ENCODE measurements around the gene ANKRD62. TPM values are rescaled to one million over a fixed set of nuclear protein-coding genes. Genes with fewer than 3 reads are reported as not detected.

Gene ANKRD62
- total RNA-seq (2022; extraction: Qiagen RNA extraction; ENCODE audit: low read depth) = not detected in 5 replicates

GRCh38 chr18:12093520-12094257, at the start of gene ANKRD62:
Gene ANKRD62 (plus strand): TSS chr18:12093843. CDS start chr18:12094018, 175 bp downstream.

Other genes with a start within 250 kb of the ANKRD62 start
- gene CHMP1B, start 242.4 kb upstream of the ANKRD62 start, total RNA-seq (2022; extraction: Qiagen RNA extraction; ENCODE audit: low read depth) = 42.8 to 53.3 TPM (median 43.5 TPM) in 5 replicates
- gene MPPE1, start 185.5 kb upstream of the ANKRD62 start, total RNA-seq (2022; extraction: Qiagen RNA extraction; ENCODE audit: low read depth) = 15.9 to 19.4 TPM (median 18.8 TPM) in 5 replicates
- gene IMPA2, start 112.3 kb upstream of the ANKRD62 start, total RNA-seq (2022; extraction: Qiagen RNA extraction; ENCODE audit: low read depth) = 49.9 to 63.6 TPM (median 57.2 TPM) in 5 replicates
- gene CIDEA, start 160.5 kb downstream of the ANKRD62 start, total RNA-seq (2022; extraction: Qiagen RNA extraction; ENCODE audit: low read depth) = not detected in 5 replicates
- 166 to 220 TPM (median 188 TPM) in 5 replicates for gene TUBB6, start 214.4 kb downstream of the ANKRD62 start, total RNA-seq (2022; extraction: Qiagen RNA extraction; ENCODE audit: low read depth)

Measured in A549 treated with CpdA at 1 μM for 4 hours (cell line).